ENCODE measurements around the gene BAK1.

- no peak for TF ChIP-seq POLR2A (IDR thresholded peaks at IDR 0.05)
- TF ChIP-seq CTCF (IDR thresholded peaks at IDR 0.05): no peak
Observed at GRCh38 chr6:33578588-33579011, 1.5 kb downstream of the BAK1 start.

Data from esophagus squamous epithelium (tissue), 4 donors.